HCT116 (cell line): Measurements from ENCODE around the gene SUCLG2. TPM values are rescaled to one million over a fixed set of nuclear protein-coding genes. Genes with fewer than 3 reads are reported as not detected.

Experiments
- ATAC-seq: fragments of 200-7000 bp; cut with Tn5 transposase; 2 replicates; pipeline ENCODE4 v1.9.1; 2020; ENCODE audit warnings: mild to moderate bottlenecking, moderate library complexity
- BruUV-seq: library from RNA; stranded (reverse); fragments of 400-500 nt; replicated peaks from 2 replicates; lab custom pipeline; 2021; lab: Mats Ljungman, UMichigan
- CTCF ChIA-PET: fragments of 300-600 bp; sonication (Branson Sonifier 250); formaldehyde crosslinking; loops from one replicate; lab custom pipeline; 2021; ENCODE audit warnings: antibody characterized with exemption; lab: Charles Lee
- POLR2A ChIA-PET: fragments of 300-600, 350-600 bp; sonication (Branson Sonifier 250); formaldehyde crosslinking; loops from one replicate; lab custom pipeline; 2021; ENCODE audit warnings: antibody characterized with exemption; lab: Charles Lee
- RAD21 ChIA-PET, 2 experiments: fragments of 300-600 bp; sonication (Branson Sonifier 250); formaldehyde crosslinking; loops; one replicate each; lab custom pipeline; 2023; ENCODE audit warnings: low total read pairs in 2 of 2; ENCODE audit not compliant: uncharacterized antibody in 2 of 2, unreplicated experiment in 2 of 2, low non-redundant PET in 1 of 2; lab: Charles Lee
- DNase-seq: peaks from one replicate; pipeline ENCODE4 v3.0.0-alpha.2; 2010; ENCODE audit warnings: low read depth, low spot score
- H2AFZ ChIP-seq: fragments of 200-600 bp; shearing (Covaris generic), sonication (generic); 2 replicates; pipeline ENCODE4 v1.6.1; 2017; ENCODE audit warnings: low read depth, mixed run types, mixed read lengths, antibody characterized with exemption, low read length; ENCODE audit not compliant: poor library complexity, severe bottlenecking
- H3K27ac ChIP-seq: 2 replicates; pipeline ENCODE4 v1.5.1; 2012; ENCODE audit warnings: low read depth, low read length
- H3K27me3 ChIP-seq: fragments of 200-600 bp; sonication (generic); 2 replicates; pipeline ENCODE4 v1.6.1; 2016; ENCODE audit warnings: mixed run types, low read length, mixed read lengths; ENCODE audit not compliant: insufficient read depth
- H3K36me3 ChIP-seq, 2 experiments: fragments of 200-500 bp in 1 of 2; fragments of 200-600 bp in 1 of 2; sonication (Bioruptor generic) in 1 of 2; sonication (generic) in 1 of 2; 2 replicates each; pipeline versions ENCODE4 v1.5.1 to v1.6.1; 2014 to 2016; ENCODE audit warnings: low read length in 2 of 2, inconsistent platforms in 1 of 2, mixed read lengths in 1 of 2, mixed run types in 1 of 2; ENCODE audit not compliant: insufficient read depth in 2 of 2, control insufficient read depth in 1 of 2
- H3K4me1 ChIP-seq, 2 experiments: fragments of 200-600 bp in 1 of 2; sonication (generic) in 1 of 2; 2 replicates each; pipeline versions ENCODE4 v1.5.1 to v1.6.1; 2012 to 2017; ENCODE audit warnings: low read length in 2 of 2, inconsistent platforms in 1 of 2, mild to moderate bottlenecking in 1 of 2, mixed read lengths in 1 of 2, mixed run types in 1 of 2, moderate library complexity in 1 of 2; ENCODE audit not compliant: insufficient read depth in 2 of 2, control insufficient read depth in 1 of 2
- H3K4me2 ChIP-seq: fragments of 200-600 bp; sonication (generic); 2 replicates; pipeline ENCODE4 v1.6.1; 2017; ENCODE audit warnings: mixed run types, low read length, mixed read lengths
- H3K4me3 ChIP-seq, 2 experiments: fragments of 200-600 bp in 1 of 2; sonication (generic) in 1 of 2; replicated peaks in 1 of 2; 2 replicates each; pipeline ENCODE4 v1.5.1; 2011 to 2016; ENCODE audit warnings: low read length in 2 of 2, control low read depth in 1 of 2, low read depth in 1 of 2, mild to moderate bottlenecking in 1 of 2, mixed read lengths in 1 of 2, mixed run types in 1 of 2
- H3K79me2 ChIP-seq: fragments of 200-600 bp; sonication (generic); 2 replicates; pipeline ENCODE4 v1.6.1; 2017; ENCODE audit warnings: mild to moderate bottlenecking, mixed run types, low read length, moderate library complexity, mixed read lengths; ENCODE audit not compliant: insufficient read depth
- H3K9ac ChIP-seq: fragments of 200-600 bp; sonication (generic); 2 replicates; pipeline ENCODE4 v1.6.1; 2016; ENCODE audit warnings: low read length, mixed read lengths
- H3K9me2 ChIP-seq: fragments of 200-600 bp; sonication (generic), shearing (Covaris generic); 2 replicates; pipeline ENCODE4 v1.6.1; 2017; ENCODE audit warnings: mixed run types, mild to moderate bottlenecking, moderate library complexity; ENCODE audit not compliant: insufficient read depth
- H3K9me3 ChIP-seq, 2 experiments: fragments of 200-500 bp in 1 of 2; fragments of 200-600 bp in 1 of 2; sonication (Bioruptor generic) in 1 of 2; sonication (generic) in 1 of 2; 2 replicates each; pipeline ENCODE4 v1.6.1; 2014 to 2017; ENCODE audit warnings: low read length in 2 of 2, mixed read lengths in 2 of 2, inconsistent platforms in 1 of 2, low read depth in 1 of 2, mild to moderate bottlenecking in 1 of 2, mixed run types in 1 of 2, moderate library complexity in 1 of 2; ENCODE audit not compliant: control insufficient read depth in 1 of 2, insufficient read depth in 1 of 2
- H4K20me1 ChIP-seq: fragments of 200-600 bp; sonication (generic), shearing (Covaris generic); 2 replicates; pipeline ENCODE4 v1.6.1; 2017; ENCODE audit warnings: mixed run types, mild to moderate bottlenecking, moderate library complexity; ENCODE audit not compliant: insufficient read depth
- EGR1 ChIP-seq: IDR thresholded peaks from 2 replicates; pipeline ENCODE4 v1.6.1; 2012; ENCODE audit warnings: low read depth
- EZH2 ChIP-seq: fragments of 200-600 bp; sonication (generic); IDR thresholded peaks from 2 replicates; pipeline ENCODE4 v1.6.1; 2017; ENCODE audit warnings: antibody characterized with exemption, mixed run types
- JUND ChIP-seq: IDR thresholded peaks from 2 replicates; pipeline ENCODE4 v1.6.1; 2012
- POLR2A ChIP-seq: IDR thresholded peaks from 2 replicates; pipeline ENCODE4 v1.7.0; 2011; ENCODE audit warnings: borderline replicate concordance; ENCODE audit not compliant: insufficient read depth, insufficient read length; ENCODE audit errors: extremely low read depth
- RAD21 ChIP-seq: IDR thresholded peaks from 2 replicates; pipeline ENCODE4 v1.6.1; 2012; ENCODE audit warnings: low read depth, mild to moderate bottlenecking
- ZFX ChIP-seq: fragments of 450-650 bp; IDR thresholded peaks from 2 replicates; pipeline ENCODE4 v1.6.1; 2017
- ZNF274 ChIP-seq: fragments of 200-500 bp; sonication (Bioruptor generic); IDR thresholded peaks from 2 replicates; pipeline ENCODE4 v1.6.1; 2014; ENCODE audit warnings: mild to moderate bottlenecking, low read depth, low read length, inconsistent platforms
- intact Hi-C: fragments of 100-400 bp; cut with micrococcal nuclease; formaldehyde crosslinking; loops from 2 replicates; pipeline ENCODE4 v1.10.0; 2022
- total RNA-seq: library from RNA; stranded (reverse); gene quantifications from one replicate; pipeline ENCODE4 v1.2.1, GENCODE V29; 2021; ENCODE audit not compliant: unreplicated experiment
- TF ChIP-seq, protein P1 (sequence below): IDR thresholded peaks from 2 replicates; pipeline ENCODE4 v1.6.1; 2011; ENCODE audit warnings: mild to moderate bottlenecking, low read length, moderate library complexity; ENCODE audit not compliant: insufficient replicate concordance; ENCODE audit errors: extremely low read depth
- TF ChIP-seq, protein P2 (sequence below): IDR thresholded peaks from 2 replicates; pipeline ENCODE4 v1.6.1; 2012; ENCODE audit warnings: low read depth

SUCLG2 gene
- total RNA-seq, 1 experiment from 2014 or later, result 49.2 TPM

DNA sequence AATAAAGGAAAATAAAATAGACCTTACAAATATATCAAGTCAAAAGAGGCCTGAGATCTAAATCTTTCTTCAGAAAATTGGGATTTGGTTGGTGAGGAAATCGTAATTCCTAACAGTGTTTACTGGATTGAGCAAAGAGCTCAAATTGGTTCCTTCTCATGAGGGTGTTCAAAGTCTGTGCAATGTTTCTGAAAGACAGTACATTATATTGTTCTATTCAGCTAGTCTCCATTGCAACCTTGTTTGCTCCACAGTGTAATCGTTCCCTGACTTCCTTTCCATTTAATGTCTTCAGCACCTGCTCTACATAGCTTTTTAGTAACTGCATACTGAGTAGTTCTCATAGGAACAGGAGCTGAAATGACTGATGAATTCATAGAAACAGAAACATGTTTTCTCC lies 326.8 kb downstream of the SUCLG2 start:
- Histone ChIP-seq H3K79me2 (no peaks in the 10 kb centered on the region), H3K9me3 (no peaks in the 10 kb centered on the region), H3K9me2 (no peaks in the 10 kb centered on the region), H3K27ac (no peak overlapping the region), H3K9ac (no peak overlapping the region), H3K4me2 (no peak overlapping the region), H3K4me1 (no peaks in the 10 kb centered on the region), H3K4me3 (no peak overlapping the region), H3K27me3 (peaks cover 25% of the 10 kb centered on the region; the same call in 1 of the 2 replicates), H3K36me3 (no peaks in the 10 kb centered on the region), H2AFZ (no peak overlapping the region), H4K20me1 (no peaks in the 10 kb centered on the region)
- CTCF ChIA-PET, result no interaction called here
- POLR2A ChIA-PET, result no interaction called here
- no TSS peak for BruUV-seq
- intact Hi-C loops, result no loop called here
- RAD21 ChIA-PET, result no interaction called here
- ATAC-seq (no peak), DNase-seq (no peak)
- no peak for TF ChIP-seq ZNF274
- TF ChIP-seq EZH2, result no peak
- TF ChIP-seq EGR1, result no peak
- no peak for TF ChIP-seq RAD21
- TF ChIP-seq ZFX, result no peak
- TF ChIP-seq POLR2A, result no peak
- TF ChIP-seq, protein P1, sequence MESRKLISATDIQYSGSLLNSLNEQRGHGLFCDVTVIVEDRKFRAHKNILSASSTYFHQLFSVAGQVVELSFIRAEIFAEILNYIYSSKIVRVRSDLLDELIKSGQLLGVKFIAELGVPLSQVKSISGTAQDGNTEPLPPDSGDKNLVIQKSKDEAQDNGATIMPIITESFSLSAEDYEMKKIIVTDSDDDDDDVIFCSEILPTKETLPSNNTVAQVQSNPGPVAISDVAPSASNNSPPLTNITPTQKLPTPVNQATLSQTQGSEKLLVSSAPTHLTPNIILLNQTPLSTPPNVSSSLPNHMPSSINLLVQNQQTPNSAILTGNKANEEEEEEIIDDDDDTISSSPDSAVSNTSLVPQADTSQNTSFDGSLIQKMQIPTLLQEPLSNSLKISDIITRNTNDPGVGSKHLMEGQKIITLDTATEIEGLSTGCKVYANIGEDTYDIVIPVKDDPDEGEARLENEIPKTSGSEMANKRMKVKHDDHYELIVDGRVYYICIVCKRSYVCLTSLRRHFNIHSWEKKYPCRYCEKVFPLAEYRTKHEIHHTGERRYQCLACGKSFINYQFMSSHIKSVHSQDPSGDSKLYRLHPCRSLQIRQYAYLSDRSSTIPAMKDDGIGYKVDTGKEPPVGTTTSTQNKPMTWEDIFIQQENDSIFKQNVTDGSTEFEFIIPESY, result no peak
- TF ChIP-seq JUND, result no peak
- TF ChIP-seq, protein P2, sequence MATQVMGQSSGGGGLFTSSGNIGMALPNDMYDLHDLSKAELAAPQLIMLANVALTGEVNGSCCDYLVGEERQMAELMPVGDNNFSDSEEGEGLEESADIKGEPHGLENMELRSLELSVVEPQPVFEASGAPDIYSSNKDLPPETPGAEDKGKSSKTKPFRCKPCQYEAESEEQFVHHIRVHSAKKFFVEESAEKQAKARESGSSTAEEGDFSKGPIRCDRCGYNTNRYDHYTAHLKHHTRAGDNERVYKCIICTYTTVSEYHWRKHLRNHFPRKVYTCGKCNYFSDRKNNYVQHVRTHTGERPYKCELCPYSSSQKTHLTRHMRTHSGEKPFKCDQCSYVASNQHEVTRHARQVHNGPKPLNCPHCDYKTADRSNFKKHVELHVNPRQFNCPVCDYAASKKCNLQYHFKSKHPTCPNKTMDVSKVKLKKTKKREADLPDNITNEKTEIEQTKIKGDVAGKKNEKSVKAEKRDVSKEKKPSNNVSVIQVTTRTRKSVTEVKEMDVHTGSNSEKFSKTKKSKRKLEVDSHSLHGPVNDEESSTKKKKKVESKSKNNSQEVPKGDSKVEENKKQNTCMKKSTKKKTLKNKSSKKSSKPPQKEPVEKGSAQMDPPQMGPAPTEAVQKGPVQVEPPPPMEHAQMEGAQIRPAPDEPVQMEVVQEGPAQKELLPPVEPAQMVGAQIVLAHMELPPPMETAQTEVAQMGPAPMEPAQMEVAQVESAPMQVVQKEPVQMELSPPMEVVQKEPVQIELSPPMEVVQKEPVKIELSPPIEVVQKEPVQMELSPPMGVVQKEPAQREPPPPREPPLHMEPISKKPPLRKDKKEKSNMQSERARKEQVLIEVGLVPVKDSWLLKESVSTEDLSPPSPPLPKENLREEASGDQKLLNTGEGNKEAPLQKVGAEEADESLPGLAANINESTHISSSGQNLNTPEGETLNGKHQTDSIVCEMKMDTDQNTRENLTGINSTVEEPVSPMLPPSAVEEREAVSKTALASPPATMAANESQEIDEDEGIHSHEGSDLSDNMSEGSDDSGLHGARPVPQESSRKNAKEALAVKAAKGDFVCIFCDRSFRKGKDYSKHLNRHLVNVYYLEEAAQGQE, result no peak
- TF ChIP-seq, all 23 proteins: peak for 0
